ENCODE measurements around the gene GNB5.

The GNB5 gene

GRCh38 chr15:52234596-52235541 lies 43.7 kb upstream of the GNB5 start:
- ATAC-seq, result no peak
- TF ChIP-seq CSRNP3 (CRISPR knock-in tag; IDR thresholded peaks at IDR 0.05), result no peak
- no peak for TF ChIP-seq TOX (CRISPR knock-in tag; IDR thresholded peaks at IDR 0.05; ENCODE audit: borderline replicate concordance)
- no peak for TF ChIP-seq TCF4 (CRISPR knock-in tag; IDR thresholded peaks at IDR 0.05; ENCODE audit: borderline replicate concordance)
- TF ChIP-seq RARB (CRISPR knock-in tag; IDR thresholded peaks at IDR 0.05), result no peak
- no peak for TF ChIP-seq CSDC2 (CRISPR knock-in tag; IDR thresholded peaks at IDR 0.05)
- no peak for TF ChIP-seq TSHZ2 (CRISPR knock-in tag; IDR thresholded peaks at IDR 0.05)
- no peak for TF ChIP-seq ARNTL (CRISPR knock-in tag; IDR thresholded peaks at IDR 0.05; ENCODE audit: borderline replicate concordance, low read depth)
- no peak for TF ChIP-seq ZC3H10 (CRISPR knock-in tag; IDR thresholded peaks at IDR 0.05)
- TF ChIP-seq ZNF565 (CRISPR knock-in tag; conservative IDR thresholded peaks at IDR 0.05; ENCODE audit: low read depth), result no peak
- TF ChIP-seq SNAI2 (CRISPR knock-in tag; IDR thresholded peaks at IDR 0.05), result no peak
- no peak for TF ChIP-seq CREB5 (CRISPR knock-in tag; IDR thresholded peaks at IDR 0.05; ENCODE audit: low read depth)
- TF ChIP-seq ISL1 (CRISPR knock-in tag; IDR thresholded peaks at IDR 0.05), result no peak
- TF ChIP-seq PPARA (CRISPR knock-in tag; IDR thresholded peaks at IDR 0.05; ENCODE audit: borderline replicate concordance), result no peak

GRCh38 chr15:52233405-52233804 lies 42.2 kb upstream of the GNB5 start:
- TF ChIP-seq TSHZ2 (CRISPR knock-in tag; IDR thresholded peaks at IDR 0.05), result no peak
- TF ChIP-seq ZNF565 (CRISPR knock-in tag; conservative IDR thresholded peaks at IDR 0.05; ENCODE audit: low read depth), result no peak
- TF ChIP-seq OSR1 (CRISPR knock-in tag; IDR thresholded peaks at IDR 0.05), result no peak
- TF ChIP-seq SNAI2 (CRISPR knock-in tag; IDR thresholded peaks at IDR 0.05), result no peak
- no peak for TF ChIP-seq TCF4 (CRISPR knock-in tag; IDR thresholded peaks at IDR 0.05; ENCODE audit: borderline replicate concordance)
- no peak for TF ChIP-seq POU6F1 (CRISPR knock-in tag; IDR thresholded peaks at IDR 0.05; ENCODE audit: borderline replicate concordance, low read depth)
- no peak for TF ChIP-seq ZNF8 (CRISPR knock-in tag; IDR thresholded peaks at IDR 0.05)
- ATAC-seq, result no peak

- ATAC-seq, result peak; percentile 59
- TF ChIP-seq TSHZ2 (CRISPR knock-in tag; IDR thresholded peaks at IDR 0.05) (no peak), BACH2 (CRISPR knock-in tag; IDR thresholded peaks at IDR 0.05; ENCODE audit: borderline replicate concordance) (no peak), RARB (CRISPR knock-in tag; IDR thresholded peaks at IDR 0.05) (no peak), PPARA (CRISPR knock-in tag; IDR thresholded peaks at IDR 0.05; ENCODE audit: borderline replicate concordance) (no peak), TOX (CRISPR knock-in tag; IDR thresholded peaks at IDR 0.05; ENCODE audit: borderline replicate concordance) (no peak), ZFP30 (CRISPR knock-in tag; IDR thresholded peaks at IDR 0.05) (no peak), GLIS3 (CRISPR knock-in tag; IDR thresholded peaks at IDR 0.05) (no peak), SNAI2 (CRISPR knock-in tag; IDR thresholded peaks at IDR 0.05) (no peak), ARNTL (CRISPR knock-in tag; IDR thresholded peaks at IDR 0.05; ENCODE audit: borderline replicate concordance, low read depth) (no peak), CREB5 (CRISPR knock-in tag; IDR thresholded peaks at IDR 0.05; ENCODE audit: low read depth) (no peak)
These were observed 41.1 kb upstream of the GNB5 start for GRCh38 chr15:52232327-52232726.

Measured in SK-N-SH treated with all-trans-retinoic acid at 6 μM for 48 hours (cell line).